Vagina (tissue), 2 donors: ENCODE data around the gene TP53I11. TPM values are rescaled to one million over a fixed set of nuclear protein-coding genes. Genes with fewer than 3 reads are reported as not detected.
A peak's percentile ranks its signal among the peaks of the same experiment; 100 is the strongest.

ENCODE experiments used
- DNase-seq, 2 donors: peaks; one replicate each; pipeline ENCODE4 v3.0.0-alpha.2; 2017; ENCODE audit errors: extremely low spot score in 2 of 2
- H3K27ac ChIP-seq: fragments of 200-600 bp; sonication (generic); one replicate; pipeline ENCODE4 v1.5.1; 2019
- H3K27me3 ChIP-seq: fragments of 200-600 bp; sonication (generic); one replicate; pipeline ENCODE4 v1.5.1; 2019
- H3K36me3 ChIP-seq, 2 donors: fragments of 200-600 bp; sonication (generic); one replicate each; pipeline ENCODE4 v1.5.1; 2017 to 2019
- H3K4me1 ChIP-seq: fragments of 200-600 bp; sonication (generic); one replicate; pipeline ENCODE4 v1.5.1; 2019
- H3K4me3 ChIP-seq, 2 donors: fragments of 200-600 bp; sonication (generic); 1 replicate in 1 of 2; 2 replicates in 1 of 2; pipeline ENCODE4 v1.5.1; 2016 to 2019
- H3K9me3 ChIP-seq: fragments of 200-600 bp; sonication (generic); one replicate; pipeline ENCODE4 v1.5.1; 2019
- CTCF ChIP-seq, 3 experiments: fragments of 450-650 bp in 2 of 3; fragments of 200-600 bp in 1 of 3; sonication (generic) in 1 of 3; IDR thresholded peaks; one replicate each; pipeline ENCODE4 v1.5.1; 2017 to 2019; ENCODE audit warnings: antibody characterized with exemption in 3 of 3, mild to moderate bottlenecking in 2 of 3, moderate library complexity in 2 of 3
- POLR2A ChIP-seq, 2 donors: fragments of 450-650 bp; IDR thresholded peaks; one replicate each; pipeline ENCODE4 v1.6.1; 2017; ENCODE audit warnings: antibody characterized with exemption in 2 of 2, mild to moderate bottlenecking in 2 of 2, moderate library complexity in 2 of 2
- POLR2AphosphoS5 ChIP-seq, 2 donors: sonication (generic); formaldehyde crosslinking; IDR thresholded peaks; one replicate each; pipeline ENCODE4 v1.9.0; 2017; ENCODE audit warnings: antibody characterized with exemption in 2 of 2, mild to moderate bottlenecking in 2 of 2, low read depth in 1 of 2; ENCODE audit not compliant: insufficient read depth in 1 of 2
- intact Hi-C: fragments of 100-400 bp; cut with DNase I; formaldehyde crosslinking; loops from one replicate; pipeline ENCODE4 v1.15.1; 2023
- total RNA-seq: library from RNA; depleted of rRNA; stranded (reverse); fragments of >200 nt; gene quantifications from one replicate; pipeline ENCODE4 v1.2.3, GENCODE V29; 2016

The TP53I11 gene
- total RNA-seq, 1 donor from 2014 or later: 50.6 TPM

- peaks cover 14% of the 10 kb centered on the region for H3K4me1 ChIP-seq
- no peak overlapping the region for H3K27ac ChIP-seq
- intact Hi-C loops: no loop called here
- DNase-seq: no peak
- no peaks in the 10 kb centered on the region for H3K9me3 ChIP-seq
- H3K4me3 ChIP-seq: no peak overlapping the region
- H3K27me3 ChIP-seq: no peaks in the 10 kb centered on the region
- H3K36me3 ChIP-seq: no peaks in the 10 kb centered on the region
- TF ChIP-seq CTCF (IDR thresholded peaks at IDR 0.05) (no peak), POLR2AphosphoS5 (IDR thresholded peaks at IDR 0.05; ENCODE audit: insufficient read depth in 1 of 2, low read depth in 1 of 2) (no peak), POLR2A (IDR thresholded peaks at IDR 0.05) (no peak)
Measured at GRCh38 chr11:44959064-44959463, 8.4 kb upstream of the TP53I11 start.

GRCh38 chr11:44957776-44958564, 7.3 kb upstream of the TP53I11 start:
- Histone ChIP-seq H3K27me3 (no peaks in the 10 kb centered on the region), H3K36me3 (no peaks in the 10 kb centered on the region)
- TF ChIP-seq POLR2A (IDR thresholded peaks at IDR 0.05) (no peak), CTCF (IDR thresholded peaks at IDR 0.05) (no peak), POLR2AphosphoS5 (IDR thresholded peaks at IDR 0.05; ENCODE audit: insufficient read depth in 1 of 2, low read depth in 1 of 2) (no peak)

GRCh38 chr11:44957040-44957515, 6.4 kb upstream of the TP53I11 start:
- intact Hi-C loops: no loop called here
- no peak overlapping the region for H3K4me3 ChIP-seq
- peaks cover 14% of the 10 kb centered on the region for H3K4me1 ChIP-seq
- no peak for DNase-seq
- no peak overlapping the region for H3K27ac ChIP-seq
- no peaks in the 10 kb centered on the region for H3K9me3 ChIP-seq
- no peaks in the 10 kb centered on the region for H3K27me3 ChIP-seq
- TF ChIP-seq POLR2AphosphoS5 (IDR thresholded peaks at IDR 0.05; ENCODE audit: insufficient read depth in 1 of 2, low read depth in 1 of 2) (no peak), POLR2A (IDR thresholded peaks at IDR 0.05) (no peak), CTCF (IDR thresholded peaks at IDR 0.05) (no peak)
- no peaks in the 10 kb centered on the region for H3K36me3 ChIP-seq

More at GRCh38 chr11:44957776-44958564, 7.3 kb upstream of the TP53I11 start:
- Histone ChIP-seq H3K27ac (no peak overlapping the region), H3K9me3 (no peaks in the 10 kb centered on the region), H3K4me1 (peaks cover 14% of the 10 kb centered on the region), H3K4me3 (no peak overlapping the region)
- intact Hi-C loops: no loop called here
- no peak for DNase-seq

- Histone ChIP-seq H3K27ac (no peak overlapping the region), H3K27me3 (no peaks in the 10 kb centered on the region), H3K36me3 (no peaks in the 10 kb centered on the region), H3K9me3 (no peaks in the 10 kb centered on the region), H3K4me1 (peaks cover 14% of the 10 kb centered on the region), H3K4me3 (no peak overlapping the region)
- no peak for DNase-seq
- intact Hi-C loops: no loop called here
- TF ChIP-seq POLR2A (IDR thresholded peaks at IDR 0.05): no peak
- TF ChIP-seq POLR2AphosphoS5 (IDR thresholded peaks at IDR 0.05; ENCODE audit: insufficient read depth in 1 of 2, low read depth in 1 of 2): peak; percentile 20 to 45
Measured at GRCh38 chr11:44955015-44955738, 4.5 kb upstream of the TP53I11 start.

GRCh38 chr11:44954051-44954906, 3.6 kb upstream of the TP53I11 start:
- Histone ChIP-seq H3K27ac (no peak overlapping the region), H3K27me3 (no peaks in the 10 kb centered on the region), H3K4me1 (peaks cover 14% of the 10 kb centered on the region), H3K36me3 (no peaks in the 10 kb centered on the region), H3K9me3 (no peaks in the 10 kb centered on the region), H3K4me3 (no peak overlapping the region)
- DNase-seq: no peak
- intact Hi-C loops: no loop called here
- TF ChIP-seq POLR2A (IDR thresholded peaks at IDR 0.05) (no peak), CTCF (IDR thresholded peaks at IDR 0.05) (no peak), POLR2AphosphoS5 (IDR thresholded peaks at IDR 0.05; ENCODE audit: insufficient read depth in 1 of 2, low read depth in 1 of 2) (no peak)
